Stimulated activated CD4-positive, alpha-beta T cell treated with anti-CD3 and anti-CD28 coated beads, TNF-alpha, amount 100 ng/mL, for 24 hours (primary cell): ENCODE data around the gene CTU1.
"Not testable (repeated sequence)": the region's sequence is repeated elsewhere in the genome, so short reads cannot be mapped to it uniquely, and the experiment has no call there.

Source experiments
- DNase-seq, 3 experiments: peaks; one replicate each; pipeline ENCODE4 v3.0.0-alpha.2; 2020; ENCODE audit warnings: low read depth in 3 of 3

The CTU1 gene

GRCh38 chr19:51108066-51108804, at the start of gene CTU1:
CTU1 (minus strand) TSS chr19:51108409; CDS start chr19:51104569, 3,840 bp downstream.
- peak; percentile 92 to 98 (median 97) for DNase-seq

DNA sequence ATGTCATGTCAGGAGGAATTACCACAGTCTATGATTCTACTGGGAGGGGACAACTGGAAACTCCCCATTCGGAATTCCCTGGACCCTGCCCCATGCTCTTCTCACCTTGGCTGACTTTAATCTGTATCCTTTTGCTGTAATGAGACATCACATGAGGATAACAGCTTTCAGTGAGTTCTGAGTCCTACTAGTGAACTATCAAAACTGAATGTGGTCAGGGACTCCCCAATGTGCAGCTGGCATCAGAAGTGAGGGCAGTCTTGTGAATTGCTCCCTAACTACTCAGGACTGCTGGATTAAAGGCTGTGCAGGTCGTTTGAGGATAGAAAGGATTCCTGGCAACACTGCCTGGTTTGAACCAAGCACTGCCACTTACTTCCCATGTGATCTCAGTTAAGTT, 49.1 kb upstream of the CTU1 start:
- no peak for DNase-seq

DNA sequence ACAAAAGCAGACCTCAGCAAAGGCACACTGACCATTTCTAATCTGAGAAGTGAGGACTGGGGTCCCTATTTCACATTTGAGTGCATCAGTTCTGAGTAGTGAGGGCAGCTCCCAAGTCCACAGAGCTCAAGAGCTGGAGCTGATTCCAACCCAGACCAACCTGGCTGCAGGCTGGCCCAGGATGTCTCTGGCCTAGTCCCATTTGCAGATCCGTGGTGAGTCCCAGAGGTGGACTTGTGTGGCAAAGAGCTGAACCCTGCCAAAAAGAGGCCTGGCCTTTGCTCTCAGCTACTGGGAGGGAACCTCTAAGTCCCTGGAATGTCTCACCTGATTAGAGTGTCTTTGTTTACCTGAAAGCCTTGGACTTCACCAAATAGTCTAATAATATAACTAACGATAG, 48.5 kb upstream of the CTU1 start:
- no peak for DNase-seq

DNA sequence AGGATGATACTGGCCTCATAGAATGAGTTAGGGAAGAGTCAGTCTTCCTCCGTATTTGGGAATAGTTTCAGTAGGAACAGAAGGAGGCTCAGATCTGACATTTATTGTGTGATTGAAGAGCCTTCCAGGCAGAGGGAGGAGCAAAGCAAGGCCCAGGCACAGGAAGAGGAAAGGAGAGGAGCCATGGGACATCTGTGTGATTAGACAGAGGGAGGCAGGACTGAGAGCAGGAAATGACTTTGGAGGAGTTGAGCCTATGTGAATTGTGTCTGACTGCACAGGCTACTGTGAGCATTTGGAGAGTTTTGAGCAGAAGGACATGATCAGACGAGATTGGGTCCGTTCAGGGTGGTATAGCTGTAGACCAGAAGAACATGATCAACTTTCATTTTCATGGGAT, 42.4 kb upstream of the CTU1 start:
- no peak for DNase-seq

- no peak for DNase-seq
Observed at GRCh38 chr19:51148580-51148979, 40.4 kb upstream of the CTU1 start.

- DNase-seq: no peak
Observed at GRCh38 chr19:51147663-51148062, 39.5 kb upstream of the CTU1 start.

DNA sequence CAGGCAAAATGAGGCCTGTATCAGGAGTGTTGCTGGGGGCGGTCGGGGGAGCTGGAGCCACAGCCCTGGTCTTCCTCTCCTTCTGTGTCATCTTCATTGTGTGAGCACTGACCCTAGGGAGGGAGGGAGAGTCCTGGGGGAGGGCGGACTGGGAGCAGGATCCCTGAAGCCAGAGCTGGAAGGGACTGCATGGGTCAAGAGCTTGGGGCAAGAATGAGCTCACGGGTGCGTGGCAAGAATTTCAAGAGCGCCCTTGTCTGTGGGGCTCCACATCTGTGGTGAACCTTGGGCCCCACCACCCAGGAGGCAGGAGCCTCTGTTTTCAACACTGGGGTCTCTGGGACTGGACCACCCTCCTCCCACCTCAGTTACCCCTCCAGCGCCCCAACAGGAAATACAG, 38.5 kb upstream of the CTU1 start:
- DNase-seq: no peak

DNA sequence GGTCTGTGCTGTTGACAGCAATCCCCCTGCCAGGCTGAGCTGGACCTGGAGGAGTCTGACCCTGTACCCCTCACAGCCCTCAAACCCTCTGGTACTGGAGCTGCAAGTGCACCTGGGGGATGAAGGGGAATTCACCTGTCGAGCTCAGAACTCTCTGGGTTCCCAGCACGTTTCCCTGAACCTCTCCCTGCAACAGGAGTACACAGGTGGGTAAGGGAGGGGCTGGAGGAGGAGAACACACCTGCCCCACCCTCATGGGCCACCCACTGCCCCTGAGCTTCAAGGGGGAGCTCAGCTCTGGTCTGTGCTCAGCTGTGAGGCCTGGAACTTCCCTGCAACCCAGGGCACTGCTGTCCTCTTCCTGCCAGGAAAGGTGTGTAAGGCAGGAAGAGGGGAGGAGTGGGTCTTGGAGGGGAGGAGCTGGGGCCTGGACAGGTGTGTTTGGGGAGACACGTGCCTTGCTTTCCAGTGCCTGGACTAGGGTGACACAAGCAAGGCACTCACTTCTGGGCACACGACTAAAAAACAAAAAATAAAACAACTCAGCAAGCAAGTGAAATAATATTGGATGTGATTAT, 37.8 kb upstream of the CTU1 start:
- no peak for DNase-seq

DNA sequence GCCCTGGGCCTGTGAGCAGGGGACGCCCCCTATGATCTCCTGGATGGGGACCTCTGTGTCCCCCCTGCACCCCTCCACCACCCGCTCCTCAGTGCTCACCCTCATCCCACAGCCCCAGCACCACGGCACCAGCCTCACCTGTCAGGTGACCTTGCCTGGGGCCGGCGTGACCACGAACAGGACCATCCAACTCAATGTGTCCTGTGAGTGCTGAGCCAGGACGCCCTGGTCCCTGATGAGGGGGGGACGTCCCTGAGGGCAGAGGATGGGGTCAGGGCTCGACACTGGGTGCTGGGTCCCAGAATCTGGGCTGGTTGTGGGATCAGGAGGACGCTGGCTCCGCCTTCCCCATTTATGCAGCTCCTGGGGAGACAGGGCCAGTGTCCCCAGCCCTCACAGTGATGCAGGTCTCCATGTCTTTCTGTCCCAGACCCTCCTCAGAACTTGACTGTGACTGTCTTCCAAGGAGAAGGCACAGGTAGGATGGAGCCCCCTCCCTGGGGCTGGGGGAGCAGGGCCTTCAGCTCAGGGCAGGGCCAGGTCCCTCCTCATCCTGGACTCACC, 36.4 kb upstream of the CTU1 start:
- no peak for DNase-seq

GRCh38 chr19:51143486-51143885, 35.3 kb upstream of the CTU1 start:
- DNase-seq: no peak

GRCh38 chr19:51142809-51143475, 34.7 kb upstream of the CTU1 start:
- DNase-seq: not testable (repeated sequence)

GRCh38 chr19:51142119-51142518, 33.9 kb upstream of the CTU1 start, which contains the start of gene SIGLEC7:
SIGLEC7 (plus strand) TSS chr19:51142301; CDS start chr19:51142370, 69 bp downstream.
- no peak for DNase-seq

- no peak for DNase-seq
Observed at GRCh38 chr19:51141181-51141580, 33.0 kb upstream of the CTU1 start.

DNA sequence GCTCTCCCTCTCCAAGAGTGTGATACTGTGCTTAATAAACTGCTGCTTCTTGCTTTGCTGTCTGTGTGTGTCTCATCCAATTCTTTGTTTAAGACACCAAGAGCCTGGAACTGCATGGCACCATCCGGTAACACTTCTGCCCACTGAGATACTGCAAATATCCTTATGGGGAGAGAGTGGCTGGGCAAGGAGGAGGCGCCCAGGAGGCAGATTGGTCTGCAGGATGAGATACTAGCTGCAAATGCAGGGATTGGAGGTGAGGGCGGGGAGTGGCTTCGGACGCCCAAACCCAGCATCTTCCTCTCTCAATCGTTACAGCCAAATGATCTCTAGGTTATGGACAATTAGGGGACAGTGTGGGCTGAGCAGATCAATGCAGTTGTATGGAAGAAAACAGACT, 32.2 kb upstream of the CTU1 start:
- no peak for DNase-seq

DNA sequence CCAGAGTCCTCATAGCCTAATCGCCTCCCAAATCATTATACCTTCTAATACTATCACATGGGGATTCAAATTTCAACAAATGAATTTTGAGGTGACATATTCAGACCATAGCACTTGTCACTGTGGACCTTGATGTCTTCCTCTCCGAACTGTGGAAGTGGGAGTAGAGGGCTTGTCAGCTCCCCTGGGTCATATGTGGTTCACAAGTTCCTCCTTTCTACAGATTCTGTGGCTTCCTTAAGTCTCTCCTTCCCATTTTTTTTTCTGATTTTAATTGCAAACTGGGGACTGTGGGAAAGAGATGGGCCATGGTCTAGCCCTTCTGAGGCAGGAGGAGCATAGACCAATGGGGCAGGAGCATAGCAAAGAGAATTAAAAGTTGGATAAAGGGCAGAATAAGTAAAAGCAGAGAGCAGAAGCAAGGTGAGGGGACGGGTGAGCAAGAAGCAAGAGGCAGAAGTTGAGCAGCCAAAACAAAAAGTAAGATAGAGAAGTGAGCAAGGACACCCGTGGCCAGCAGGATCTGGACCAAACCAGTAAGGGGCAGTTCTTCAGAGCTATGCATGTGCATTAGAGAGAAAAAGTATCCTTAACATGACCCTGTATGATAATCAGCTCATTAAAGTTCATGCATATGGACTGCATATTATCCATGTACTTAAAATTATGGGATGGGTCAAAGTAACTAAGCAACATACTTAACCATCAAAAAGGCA, 31.2 kb upstream of the CTU1 start:
- no peak for DNase-seq

DNA sequence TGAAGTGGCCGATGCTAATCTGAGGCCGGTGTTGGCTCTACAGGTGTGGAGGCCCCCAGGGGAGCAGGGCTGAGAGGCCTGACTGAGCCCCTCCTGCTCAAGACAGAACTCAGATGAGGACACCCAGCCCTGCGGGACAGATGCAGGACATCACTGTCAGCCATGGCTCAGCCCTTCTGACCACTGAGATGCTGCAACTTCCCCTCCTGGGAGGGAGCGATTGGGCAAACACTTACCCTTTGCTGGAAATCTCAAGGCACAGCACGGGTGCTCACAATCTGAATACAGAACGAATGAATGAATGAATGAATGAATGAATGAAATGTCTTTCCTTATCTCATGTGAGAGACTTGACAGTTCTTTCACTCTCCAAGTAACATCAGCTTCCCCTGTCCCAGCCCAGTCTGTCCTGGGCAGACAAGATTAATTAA, 30.4 kb upstream of the CTU1 start:
- DNase-seq: no peak

DNA sequence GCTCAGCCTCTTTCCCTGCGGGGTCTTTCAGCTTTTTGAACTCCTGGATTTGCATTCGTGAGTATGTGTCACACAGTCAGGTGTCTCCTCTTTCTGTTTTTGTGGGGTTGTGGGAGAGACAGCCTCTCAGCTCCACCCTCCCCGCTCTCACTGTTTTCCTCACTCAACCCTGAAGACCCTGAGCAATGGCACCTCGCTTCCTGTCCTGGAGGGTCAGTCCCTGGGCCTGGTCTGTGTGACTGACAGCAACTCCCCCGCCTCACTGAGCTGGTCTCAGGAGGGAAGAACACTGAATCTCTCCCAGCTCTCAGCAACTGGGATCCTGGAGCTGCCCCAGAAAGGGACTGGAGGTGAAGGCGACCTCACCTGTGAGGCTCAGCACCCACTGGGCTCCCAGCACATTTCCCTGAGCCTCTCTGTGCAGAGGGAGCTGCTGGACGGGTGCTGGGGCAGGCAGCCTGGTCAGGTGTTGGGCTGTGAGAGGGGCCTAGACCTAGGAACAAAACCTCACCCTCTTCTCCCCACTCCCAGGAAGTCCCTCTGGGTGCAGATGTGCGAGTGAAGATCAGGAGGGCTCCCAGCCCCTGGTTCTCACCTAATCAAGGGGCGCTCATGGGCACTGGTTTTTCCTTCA, 29.7 kb upstream of the CTU1 start:
- no peak for DNase-seq

GRCh38 chr19:51136851-51137551, 28.8 kb upstream of the CTU1 start:
- DNase-seq: no peak

DNA sequence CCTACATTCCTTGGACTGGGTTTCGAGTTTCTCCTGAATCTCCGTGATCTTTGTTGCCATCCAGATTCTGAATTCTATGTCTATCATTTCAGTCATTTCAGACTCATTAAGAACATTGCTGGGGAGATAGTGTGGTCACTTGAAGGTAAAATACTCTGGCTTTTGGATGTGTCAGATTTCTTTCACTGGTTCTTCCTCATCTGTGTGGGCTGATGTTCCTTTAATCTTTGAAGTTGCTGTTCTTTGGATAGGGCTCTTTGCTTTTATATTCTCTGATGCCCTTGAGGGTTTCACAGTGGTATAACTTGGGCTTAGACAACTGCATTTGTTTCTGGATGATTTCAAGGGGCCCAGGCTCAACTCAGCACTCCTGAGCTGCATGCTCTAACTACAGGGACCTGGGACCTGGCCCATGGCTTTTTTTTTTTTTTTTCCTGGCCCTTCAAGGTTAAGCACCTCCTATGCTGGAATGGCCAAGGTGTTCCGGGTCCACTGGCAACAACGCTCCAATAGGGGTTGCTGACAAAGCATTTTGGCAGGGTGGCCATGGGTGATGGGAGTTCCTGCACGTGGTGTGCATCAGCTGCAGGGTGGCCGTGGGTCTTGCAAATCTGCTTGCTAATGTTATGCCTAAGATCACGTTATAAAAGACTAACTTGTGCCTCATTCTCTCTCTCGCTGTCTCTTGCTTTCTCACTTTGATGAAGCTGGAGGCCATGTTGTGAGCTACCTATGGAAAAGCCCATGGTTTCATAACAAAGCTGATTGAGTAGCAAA, 28.0 kb upstream of the CTU1 start:
- no peak for DNase-seq

DNA sequence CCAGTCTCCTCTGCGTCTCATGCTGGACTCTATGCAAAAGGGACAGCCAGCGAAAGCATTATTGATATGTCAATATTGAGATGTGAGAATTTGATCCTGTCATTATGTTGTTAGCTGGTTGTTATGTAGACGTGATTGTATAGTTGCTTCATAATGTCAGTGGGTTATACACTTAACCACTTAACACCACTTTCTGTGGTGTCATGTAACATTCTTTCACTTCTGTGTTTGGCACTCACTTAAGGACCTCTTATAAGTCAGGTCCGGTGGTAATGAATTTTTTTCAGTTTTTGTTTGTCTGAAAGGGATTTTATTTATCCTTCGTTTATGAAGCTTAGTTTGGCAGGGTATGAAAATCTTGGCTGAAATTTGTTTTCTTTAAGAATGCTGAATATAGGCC, 26.8 kb upstream of the CTU1 start:
- no peak for DNase-seq
